Adrenal gland (tissue), 12 donors: ENCODE measurements around the gene DAAM2. TPM values are rescaled to one million over a fixed set of nuclear protein-coding genes. Genes with fewer than 3 reads are reported as not detected.

Experiments
- DNase-seq, 7 donors: peaks; one replicate each; pipeline ENCODE4 v3.0.0-alpha.2; 2019 to 2020
- H3K27ac ChIP-seq, 5 donors: fragments of 200-600 bp; sonication (generic) in 4 of 5; 1 replicate in 3 of 5; 2 replicates in 2 of 5; pipeline versions ENCODE4 v1.5.1 to v1.8.0; 2016 to 2020; ENCODE audit warnings: mild to moderate bottlenecking in 1 of 5
- H3K27me3 ChIP-seq: fragments of 200-600 bp; 2 replicates; pipeline ENCODE4 v1.8.0; 2021
- H3K36me3 ChIP-seq, 2 donors: fragments of 200-600 bp; replicated peaks in 1 of 2; 1 replicate in 1 of 2; 2 replicates in 1 of 2; pipeline versions ENCODE4 v1.5.1 to v1.8.0; 2018 to 2022
- H3K4me1 ChIP-seq, 2 donors: fragments of 200-600 bp; replicated peaks in 1 of 2; 1 replicate in 1 of 2; 2 replicates in 1 of 2; pipeline versions ENCODE4 v1.5.1 to v1.8.0; 2018 to 2021
- H3K4me3 ChIP-seq, 4 donors: fragments of 200-600 bp; sonication (generic) in 3 of 4; one replicate each; pipeline ENCODE4 v1.5.1; 2016 to 2018
- H3K9me3 ChIP-seq, 3 donors: fragments of 200-600 bp; sonication (generic) in 1 of 3; replicated peaks in 1 of 3; 1 replicate in 2 of 3; 2 replicates in 1 of 3; pipeline versions ENCODE4 v1.5.1 to v1.8.0; 2016 to 2021
- CTCF ChIP-seq, 6 experiments: fragments of 450-650 bp in 4 of 6; fragments of 200-600 bp in 2 of 6; sonication (generic) in 1 of 6; IDR thresholded peaks; 1 replicate in 5 of 6; 2 replicates in 1 of 6; pipeline versions ENCODE4 v1.5.1 to v1.8.0; 2016 to 2021; ENCODE audit warnings: antibody characterized with exemption in 6 of 6, mild to moderate bottlenecking in 2 of 6, moderate library complexity in 1 of 6
- POLR2A ChIP-seq, 2 donors: fragments of 450-650 bp; IDR thresholded peaks; one replicate each; pipeline ENCODE4 v1.6.1; 2017; ENCODE audit warnings: antibody characterized with exemption in 2 of 2, mild to moderate bottlenecking in 2 of 2, moderate library complexity in 1 of 2
- WGBS, 4 donors: extraction: QIAGEN DNeasy Blood & Tissue Kit in 2 of 4; methylation state at CpG; one replicate each; pipeline versions ENCODE4 v1.1.5 to v1.1.7; 2013 to 2017; 5-methylcytosine and 5-hydroxymethylcytosine counted together
- intact Hi-C, 2 donors: fragments of 100-400 bp; cut with DNase I; formaldehyde crosslinking; loops; one replicate each; pipeline versions ENCODE4 v1.14.1 to v1.15.0; 2022 to 2023
- polyA plus RNA-seq, 3 donors: library from polyadenylated mRNA; stranded (reverse); fragments of 200-250 nt in 2 of 3; fragments of 350-450 nt in 1 of 3; fragmentation: Illumina TruSeq in 1 of 3; extraction: RNeasy Lipid Tissue Mini Kit (QIAGEN cat#74804) in 1 of 3; gene quantifications; one replicate each; pipeline ENCODE4 v1.2.3, GENCODE V29; 2013 to 2014
- total RNA-seq, 9 donors: library from RNA; depleted of rRNA in 4 of 9; stranded (reverse); fragments of >200 nt in 4 of 9; fragments of 120-200 nt in 1 of 9; fragmentation: NEBNext Ultra II Directional in 1 of 9; extraction: Animal tissue kit (Norgen Biotek cat#: 25700) in 1 of 9; gene quantifications; one replicate each; pipeline versions ENCODE4 v1.1.0 to v1.2.4, GENCODE V29; 2013 to 2023
- donor health status: healthy with polysubstance abuse.
- donor health status: Bipolar disorder and iron deficiency.
- donor health status: DM: yes; HTN: yes; CAD: no.
- donor health status: DM: no; HTN: no; CAD: no.
- donor health status: DM: no; HTN: no; CAD: no.
- donor health status: DM: yes; HTN: yes; CAD: no.

The DAAM2 gene
- total and polyA plus RNA-seq, 12 donors = 28.1 to 72.1 (median 53.2) TPM

DNA sequence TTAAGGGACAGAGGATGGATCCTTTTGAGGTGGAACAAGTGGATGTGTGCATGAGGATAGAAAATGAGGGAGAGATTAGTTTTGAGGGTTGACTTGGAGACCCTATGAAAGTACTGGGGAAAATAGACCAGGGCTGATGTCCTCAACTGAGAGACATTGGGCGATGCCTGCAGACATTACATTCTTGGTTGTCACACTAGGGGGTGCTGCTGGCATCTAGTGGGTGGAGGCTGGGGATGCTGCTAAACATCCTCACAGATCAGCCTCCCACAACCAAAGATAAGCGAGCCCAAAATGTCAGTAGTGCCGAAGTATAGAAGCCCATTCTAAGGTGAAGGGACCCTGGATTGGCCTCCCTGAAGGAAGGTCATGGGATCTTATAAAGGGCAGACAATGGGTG is 78.8 kb downstream of the DAAM2 start:
- Histone ChIP-seq H3K36me3 (peaks cover 0 to 82% of the 10 kb centered on the region in 2 donors), H3K27me3 (no peaks in the 10 kb centered on the region), H3K27ac (peak overlapping the region in 1 of 5 donors; percentile 13), H3K4me1 (peaks cover 0 to 4% of the 10 kb centered on the region in 2 donors), H3K4me3 (no peak overlapping the region), H3K9me3 (no peaks in the 10 kb centered on the region)
- TF ChIP-seq POLR2A (IDR thresholded peaks at IDR 0.05) (no peak), CTCF (IDR thresholded peaks at IDR 0.05) (no peak)
- WGBS, 4 donors = 91 to 100% (median 97%) methylated on average over 3 of the region's 3 CpGs
- intact Hi-C loops = no loop called here
- no peak for DNase-seq

DNA sequence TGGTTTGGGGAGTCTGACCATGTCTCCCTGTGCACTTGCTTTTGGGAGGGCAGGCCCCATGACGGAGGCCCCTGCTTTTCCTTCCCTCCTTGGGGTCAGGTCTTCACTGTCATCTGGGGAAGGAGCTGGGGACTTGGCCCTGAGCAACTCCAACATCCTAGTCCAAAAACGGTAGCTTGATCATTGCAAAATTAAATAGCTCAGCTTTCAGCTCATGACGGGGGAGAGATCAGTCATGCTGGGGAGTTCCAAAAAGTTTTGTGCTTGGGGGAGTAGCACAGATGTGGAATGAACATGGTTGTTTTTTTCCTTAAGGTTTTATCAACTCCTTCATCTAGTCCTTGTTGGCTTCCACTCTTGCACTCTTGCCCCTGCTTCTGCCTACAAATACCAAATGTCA is 81.3 kb downstream of the DAAM2 start:
- no peaks in the 10 kb centered on the region for H3K9me3 ChIP-seq
- peak overlapping the region in 1 of 5 donors; percentile 6 for H3K27ac ChIP-seq
- no peaks in the 10 kb centered on the region for H3K27me3 ChIP-seq
- peaks cover 0 to 9% of the 10 kb centered on the region in 2 donors for H3K4me1 ChIP-seq
- no peak for DNase-seq
- whole genome bisulfite sequencing, 4 donors = 74 to 86% (median 84%) methylated on average over 3 of the region's 3 CpGs
- TF ChIP-seq POLR2A (IDR thresholded peaks at IDR 0.05) (no peak), CTCF (IDR thresholded peaks at IDR 0.05) (no peak)
- intact Hi-C loops = no loop called here
- H3K36me3 ChIP-seq = peaks cover 0 to 81% of the 10 kb centered on the region in 2 donors
- H3K4me3 ChIP-seq = no peak overlapping the region

- peaks cover 0 to 80% of the 10 kb centered on the region in 2 donors for H3K36me3 ChIP-seq
Observed at GRCh38 chr6:39876111-39876510, 83.9 kb downstream of the DAAM2 start.

GRCh38 chr6:39876826-39877225 is 84.7 kb downstream of the DAAM2 start:
- H3K27ac ChIP-seq = peak overlapping the region in 1 of 5 donors; percentile 70

More at GRCh38 chr6:39876111-39876510, 83.9 kb downstream of the DAAM2 start:
- Histone ChIP-seq H3K4me3 (no peak overlapping the region), H3K27me3 (no peaks in the 10 kb centered on the region), H3K4me1 (peaks cover 0 to 12% of the 10 kb centered on the region in 2 donors), H3K27ac (peak overlapping the region in 1 of 5 donors; percentile 70), H3K9me3 (no peaks in the 10 kb centered on the region)
- intact Hi-C loops = no loop called here
- DNase-seq = no peak
- no peak for TF ChIP-seq POLR2A (IDR thresholded peaks at IDR 0.05)
- TF ChIP-seq CTCF (IDR thresholded peaks at IDR 0.05) = no peak

More at GRCh38 chr6:39876826-39877225, 84.7 kb downstream of the DAAM2 start:
- intact Hi-C loops = no loop called here
- no peaks in the 10 kb centered on the region for H3K9me3 ChIP-seq
- WGBS, 4 donors = 71 to 82% (median 75%) methylated on average over 3 of the region's 3 CpGs
- peaks cover 0 to 12% of the 10 kb centered on the region in 2 donors for H3K4me1 ChIP-seq
- H3K27me3 ChIP-seq = no peaks in the 10 kb centered on the region
- no peak overlapping the region for H3K4me3 ChIP-seq
- DNase-seq = no peak
- H3K36me3 ChIP-seq = peaks cover 0 to 73% of the 10 kb centered on the region in 2 donors
- TF ChIP-seq POLR2A (IDR thresholded peaks at IDR 0.05) (no peak), CTCF (IDR thresholded peaks at IDR 0.05) (no peak)
